ENCODE measurements around the gene ITGB8. TPM values are rescaled to one million over a fixed set of nuclear protein-coding genes. Genes with fewer than 3 reads are reported as not detected.

Gene ITGB8
- total RNA-seq, 3 donors from 2014 or later (not counting 1 experiment from before 2014, with no cell fraction given): 0.39 to 12.8 TPM; not detected in 1

DNA sequence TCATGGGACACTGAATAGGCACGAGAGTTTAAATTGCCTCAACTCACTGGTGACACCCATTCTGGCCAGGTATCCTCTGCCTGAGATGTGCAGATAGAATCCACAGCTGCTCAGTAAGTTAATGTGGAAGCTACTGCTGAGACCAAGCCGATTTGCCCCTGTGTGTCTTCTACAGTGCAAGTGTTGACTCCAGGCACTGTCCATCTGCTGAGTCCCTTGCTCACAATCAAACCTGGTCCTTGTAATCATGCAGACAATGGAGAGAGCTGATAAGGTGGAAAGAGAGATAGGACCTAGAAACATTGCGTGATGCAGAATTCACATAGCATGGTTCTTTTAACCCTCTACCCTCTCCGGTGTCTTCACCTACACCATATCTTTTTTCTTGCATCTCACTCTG lies 101.4 kb downstream of the ITGB8 start:
- Mint-ChIP-seq H3K36me3 (no peaks in the 10 kb centered on the region), H3K27me3 (ENCODE audit: low read depth in 2 of 2) (no peaks in the 10 kb centered on the region), H3K4me3 (no peak overlapping the region), H3K4me1 (no peaks in the 10 kb centered on the region), H3K27ac (no peak overlapping the region), H3K9me3 (peaks cover 0 to 4% of the 10 kb centered on the region in 2 donors)
- WGBS (ENCODE audit: insufficient coverage): 87% methylated on average over 4 of the region's 4 CpGs
- TF ChIP-seq, protein P1, sequence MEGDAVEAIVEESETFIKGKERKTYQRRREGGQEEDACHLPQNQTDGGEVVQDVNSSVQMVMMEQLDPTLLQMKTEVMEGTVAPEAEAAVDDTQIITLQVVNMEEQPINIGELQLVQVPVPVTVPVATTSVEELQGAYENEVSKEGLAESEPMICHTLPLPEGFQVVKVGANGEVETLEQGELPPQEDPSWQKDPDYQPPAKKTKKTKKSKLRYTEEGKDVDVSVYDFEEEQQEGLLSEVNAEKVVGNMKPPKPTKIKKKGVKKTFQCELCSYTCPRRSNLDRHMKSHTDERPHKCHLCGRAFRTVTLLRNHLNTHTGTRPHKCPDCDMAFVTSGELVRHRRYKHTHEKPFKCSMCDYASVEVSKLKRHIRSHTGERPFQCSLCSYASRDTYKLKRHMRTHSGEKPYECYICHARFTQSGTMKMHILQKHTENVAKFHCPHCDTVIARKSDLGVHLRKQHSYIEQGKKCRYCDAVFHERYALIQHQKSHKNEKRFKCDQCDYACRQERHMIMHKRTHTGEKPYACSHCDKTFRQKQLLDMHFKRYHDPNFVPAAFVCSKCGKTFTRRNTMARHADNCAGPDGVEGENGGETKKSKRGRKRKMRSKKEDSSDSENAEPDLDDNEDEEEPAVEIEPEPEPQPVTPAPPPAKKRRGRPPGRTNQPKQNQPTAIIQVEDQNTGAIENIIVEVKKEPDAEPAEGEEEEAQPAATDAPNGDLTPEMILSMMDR (IDR thresholded peaks at IDR 0.05): no peak
- no peak for ATAC-seq
- H3K36me3 ChIP-seq (ENCODE audit: control insufficient read depth, insufficient read depth, low read length): no peaks in the 10 kb centered on the region
- H3K4me3 ChIP-seq (ENCODE audit: low read length): no peak overlapping the region
- H3K4me1 ChIP-seq (ENCODE audit: control insufficient read depth, insufficient read depth, low read length): no peaks in the 10 kb centered on the region
- H3K27ac ChIP-seq (ENCODE audit: low read length): no peak overlapping the region
- intact Hi-C loops (cut with micrococcal nuclease): loop anchor here (10.0 kb wide), 1 partner anchor 57 kb away; no protein-coding TSS in a partner anchor
- no peaks in the 10 kb centered on the region for H3K9me3 ChIP-seq (ENCODE audit: control insufficient read depth, insufficient read depth, low read length)
- DNase-seq: no peak
- H3K27me3 ChIP-seq (ENCODE audit: control insufficient read depth, insufficient read depth, low read length): no peaks in the 10 kb centered on the region

DNA sequence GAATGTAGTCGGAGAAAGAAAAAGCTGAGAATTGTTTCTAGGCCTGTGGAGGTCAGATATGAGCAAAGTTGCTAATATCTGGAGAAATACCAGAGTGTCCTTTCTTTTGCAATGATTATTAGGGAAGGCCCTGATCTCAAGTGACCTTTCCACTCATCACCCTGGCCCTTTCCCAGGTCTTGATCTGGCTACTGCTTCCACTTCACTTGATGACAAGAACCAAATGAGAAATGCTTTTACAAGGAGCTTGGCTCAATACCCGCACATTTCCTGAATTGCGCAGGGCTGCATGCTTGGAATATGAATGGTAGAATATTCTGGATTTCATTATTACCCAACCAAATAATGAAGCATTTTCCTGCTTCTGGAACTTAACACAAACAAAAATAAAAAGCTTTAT lies 104.6 kb downstream of the ITGB8 start:
- H3K27me3 Mint-ChIP-seq (ENCODE audit: low read depth in 2 of 2): no peaks in the 10 kb centered on the region
- Histone ChIP-seq H3K4me1 (ENCODE audit: control insufficient read depth, insufficient read depth, low read length) (no peaks in the 10 kb centered on the region), H3K27me3 (ENCODE audit: control insufficient read depth, insufficient read depth, low read length) (no peaks in the 10 kb centered on the region), H3K27ac (ENCODE audit: low read length) (no peak overlapping the region), H3K9me3 (ENCODE audit: control insufficient read depth, insufficient read depth, low read length) (no peaks in the 10 kb centered on the region), H3K36me3 (ENCODE audit: control insufficient read depth, insufficient read depth, low read length) (no peaks in the 10 kb centered on the region), H3K4me3 (ENCODE audit: low read length) (no peak overlapping the region)
- TF ChIP-seq, protein P1 (IDR thresholded peaks at IDR 0.05): no peak
- H3K4me1 Mint-ChIP-seq: no peaks in the 10 kb centered on the region
- H3K9me3 Mint-ChIP-seq: no peaks in the 10 kb centered on the region
- 67% methylated on average over 1 of the region's 3 CpGs for WGBS (ENCODE audit: insufficient coverage)
- H3K27ac Mint-ChIP-seq: no peak overlapping the region
- intact Hi-C loops (cut with micrococcal nuclease): loop anchor here (10.0 kb wide), 1 partner anchor 61 kb away; no protein-coding TSS in a partner anchor
- DNase-seq (no peak), ATAC-seq (no peak)
- H3K36me3 Mint-ChIP-seq: no peaks in the 10 kb centered on the region
- no peak overlapping the region for H3K4me3 Mint-ChIP-seq

DNA sequence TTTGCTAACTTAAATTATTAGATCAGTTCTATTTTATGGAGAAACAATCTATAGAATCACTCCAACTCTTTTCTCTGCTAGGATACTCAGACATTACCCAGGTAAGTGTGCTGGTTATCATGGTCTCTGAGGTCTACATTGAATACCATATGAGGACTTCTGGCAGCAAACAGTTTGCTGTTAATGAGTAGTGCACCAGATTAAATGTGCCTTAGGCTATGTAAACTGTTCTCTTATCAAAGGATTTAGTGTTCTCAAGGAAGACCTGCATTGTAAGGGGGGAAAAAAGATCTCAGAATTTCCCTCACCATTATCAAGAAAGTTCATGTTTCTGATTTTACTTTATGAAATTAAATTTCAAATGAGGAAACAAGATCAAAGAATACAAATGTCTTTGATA lies 107.5 kb downstream of the ITGB8 start:
- Histone ChIP-seq H3K27me3 (ENCODE audit: control insufficient read depth, insufficient read depth, low read length) (no peaks in the 10 kb centered on the region), H3K27ac (ENCODE audit: low read length) (no peak overlapping the region), H3K9me3 (ENCODE audit: control insufficient read depth, insufficient read depth, low read length) (no peaks in the 10 kb centered on the region), H3K36me3 (ENCODE audit: control insufficient read depth, insufficient read depth, low read length) (no peaks in the 10 kb centered on the region), H3K4me1 (ENCODE audit: control insufficient read depth, insufficient read depth, low read length) (no peaks in the 10 kb centered on the region), H3K4me3 (ENCODE audit: low read length) (no peak overlapping the region)
- intact Hi-C loops (cut with micrococcal nuclease): loop anchor here (10.0 kb wide), 1 partner anchor 63 kb away; no protein-coding TSS in a partner anchor
- ATAC-seq: no peak
- DNase-seq: no peak
- H3K4me1 Mint-ChIP-seq: no peaks in the 10 kb centered on the region
- no peaks in the 10 kb centered on the region for H3K27me3 Mint-ChIP-seq (ENCODE audit: low read depth in 2 of 2)
- H3K9me3 Mint-ChIP-seq: no peaks in the 10 kb centered on the region
- no peaks in the 10 kb centered on the region for H3K36me3 Mint-ChIP-seq
- no peak overlapping the region for H3K27ac Mint-ChIP-seq
- TF ChIP-seq, protein P1 (IDR thresholded peaks at IDR 0.05): no peak
- no peak overlapping the region for H3K4me3 Mint-ChIP-seq

DNA sequence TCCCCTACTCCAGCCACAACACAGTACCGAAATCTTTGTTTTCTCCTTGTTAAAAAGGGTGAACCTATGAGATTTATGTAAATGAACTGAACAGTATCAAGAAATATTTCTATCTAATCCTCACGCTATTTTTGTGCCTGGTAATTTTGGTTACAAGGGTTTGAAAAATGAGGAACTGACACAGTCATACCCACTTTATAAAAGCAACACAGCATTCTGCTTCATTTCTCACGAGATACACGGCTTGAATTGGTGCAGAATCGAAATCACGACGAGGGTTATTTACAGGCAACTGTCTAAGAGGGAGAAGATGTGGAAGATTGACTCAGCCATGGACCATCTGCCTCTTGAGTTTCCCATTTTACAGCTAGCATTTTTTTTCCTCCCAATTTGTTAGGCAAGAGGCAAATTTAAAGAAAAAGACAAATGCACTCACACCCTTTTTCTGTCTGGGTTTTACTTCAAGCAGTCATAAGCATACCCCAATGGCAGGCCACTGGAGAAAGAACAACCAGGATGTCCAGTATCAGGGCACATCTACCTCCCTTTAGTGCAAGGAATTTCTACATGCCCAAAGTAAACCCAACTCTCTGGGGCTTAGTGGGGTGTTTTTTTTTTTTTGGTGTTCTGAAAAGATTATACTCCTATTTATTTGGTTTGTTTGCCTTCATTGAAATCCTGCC lies 108.1 kb downstream of the ITGB8 start:
- no peak for ATAC-seq
- no peaks in the 10 kb centered on the region for H3K27me3 Mint-ChIP-seq (ENCODE audit: low read depth in 2 of 2)

More for the DNA sequence above, 108.1 kb downstream of the ITGB8 start:
- H3K9me3 Mint-ChIP-seq: no peaks in the 10 kb centered on the region
- peak in 1 of 2 donors; percentile 4 for DNase-seq
- TF ChIP-seq, protein P1 (IDR thresholded peaks at IDR 0.05): no peak
- Histone ChIP-seq H3K4me3 (ENCODE audit: low read length) (no peak overlapping the region), H3K4me1 (ENCODE audit: control insufficient read depth, insufficient read depth, low read length) (no peaks in the 10 kb centered on the region), H3K27me3 (ENCODE audit: control insufficient read depth, insufficient read depth, low read length) (no peaks in the 10 kb centered on the region), H3K36me3 (ENCODE audit: control insufficient read depth, insufficient read depth, low read length) (no peaks in the 10 kb centered on the region), H3K9me3 (ENCODE audit: control insufficient read depth, insufficient read depth, low read length) (no peaks in the 10 kb centered on the region), H3K27ac (ENCODE audit: low read length) (no peak overlapping the region)
- no peak overlapping the region for H3K27ac Mint-ChIP-seq
- intact Hi-C loops (cut with micrococcal nuclease): loop anchor here (10.0 kb wide), 1 partner anchor 64 kb away; no protein-coding TSS in a partner anchor
- H3K4me1 Mint-ChIP-seq: no peaks in the 10 kb centered on the region
- WGBS (ENCODE audit: insufficient coverage): 2% methylated on average over 5 of the region's 7 CpGs
- H3K4me3 Mint-ChIP-seq: no peak overlapping the region
- no peaks in the 10 kb centered on the region for H3K36me3 Mint-ChIP-seq
